Fibroblast of gingiva (primary cell): ENCODE data around the gene SCN9A.
"Not testable (repeated sequence)": the region's sequence is repeated elsewhere in the genome, so short reads cannot be mapped to it uniquely, and the experiment has no call there.

Experiments
- DNase-seq: peaks from one replicate; pipeline ENCODE4 v3.0.0-alpha.2; 2011; ENCODE audit warnings: low read depth

Gene SCN9A

GRCh38 chr2:166240387-166241313 is 135.1 kb downstream of the SCN9A start:
- no peak for DNase-seq

DNA sequence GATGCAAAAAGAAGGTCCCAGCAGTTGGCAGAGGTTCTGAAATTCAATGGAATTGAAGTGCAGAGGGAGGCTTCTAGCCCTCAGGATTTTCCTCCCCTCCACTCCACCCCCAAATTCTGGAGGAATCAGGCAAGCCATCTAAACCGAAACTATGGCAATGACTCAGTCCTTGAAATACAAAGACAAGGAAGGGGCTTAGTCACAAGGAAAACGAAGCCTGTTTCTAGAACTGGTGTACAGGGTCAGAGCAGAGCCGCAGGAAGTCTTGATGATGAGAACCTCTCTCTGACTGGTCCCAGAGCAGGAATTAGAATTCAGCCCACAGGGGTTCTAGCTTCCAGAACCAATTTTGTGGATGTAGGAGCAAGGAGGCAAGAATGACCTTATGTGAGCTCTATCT is 136.2 kb downstream of the SCN9A start:
- DNase-seq, result peak; percentile 72

DNA sequence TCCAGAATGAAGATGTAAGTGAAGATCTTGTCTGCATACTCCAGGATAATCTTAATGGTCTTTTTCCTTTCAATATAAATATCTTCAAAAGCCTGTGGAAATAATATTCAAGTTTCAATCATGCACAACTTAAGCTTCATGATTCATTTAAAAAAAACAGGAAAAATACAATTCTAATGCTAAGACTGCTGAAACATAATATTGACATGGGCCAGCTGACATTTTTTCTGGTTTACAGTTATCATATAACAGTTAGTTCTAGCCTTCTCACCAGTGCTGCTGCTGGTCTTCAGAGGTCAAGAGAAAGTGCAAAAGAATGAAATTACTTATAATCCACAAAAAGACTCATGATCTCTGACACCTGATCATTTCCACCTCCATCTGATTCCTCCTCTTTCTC is 137.6 kb downstream of the SCN9A start:
- peak; percentile 25 for DNase-seq

- DNase-seq, result peak; percentile 79
Measured at GRCh38 chr2:166234112-166234846, 141.5 kb downstream of the SCN9A start.

DNA sequence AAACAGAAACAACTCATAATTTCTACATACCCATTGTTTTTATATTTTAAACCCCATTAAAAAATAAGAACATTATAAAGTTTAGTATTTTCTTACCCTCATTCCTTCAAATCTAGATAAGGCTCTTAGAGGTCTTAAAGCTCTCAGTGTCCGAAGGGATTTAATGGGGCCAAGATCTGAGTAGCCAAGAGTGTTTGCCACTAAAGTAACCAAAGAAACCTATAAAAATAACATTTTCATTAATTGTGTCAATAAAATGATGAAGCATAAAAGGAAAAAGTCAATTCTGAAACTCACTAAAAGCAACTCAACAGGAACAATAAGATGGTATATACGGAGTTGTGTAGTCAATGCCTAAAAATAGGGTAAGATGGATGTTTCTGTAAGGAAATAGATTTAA is 142.5 kb downstream of the SCN9A start:
- no peak for DNase-seq

DNA sequence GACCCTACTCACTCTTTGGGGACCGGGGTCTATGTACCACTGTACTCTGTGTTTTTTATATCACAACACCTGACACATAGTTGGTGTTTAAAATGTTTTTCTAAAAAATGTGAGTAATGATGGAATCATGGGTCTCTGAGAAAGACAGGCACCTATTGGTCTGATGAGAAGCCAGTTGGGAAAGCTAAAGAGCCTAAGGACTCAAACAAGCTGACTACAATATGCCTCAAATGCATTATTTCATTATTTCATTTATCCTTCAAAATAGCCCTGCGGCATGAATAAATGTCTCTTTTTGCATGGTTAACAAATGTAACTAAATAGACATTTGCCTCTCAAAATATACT is 145.0 kb downstream of the SCN9A start:
- no peak for DNase-seq

DNA sequence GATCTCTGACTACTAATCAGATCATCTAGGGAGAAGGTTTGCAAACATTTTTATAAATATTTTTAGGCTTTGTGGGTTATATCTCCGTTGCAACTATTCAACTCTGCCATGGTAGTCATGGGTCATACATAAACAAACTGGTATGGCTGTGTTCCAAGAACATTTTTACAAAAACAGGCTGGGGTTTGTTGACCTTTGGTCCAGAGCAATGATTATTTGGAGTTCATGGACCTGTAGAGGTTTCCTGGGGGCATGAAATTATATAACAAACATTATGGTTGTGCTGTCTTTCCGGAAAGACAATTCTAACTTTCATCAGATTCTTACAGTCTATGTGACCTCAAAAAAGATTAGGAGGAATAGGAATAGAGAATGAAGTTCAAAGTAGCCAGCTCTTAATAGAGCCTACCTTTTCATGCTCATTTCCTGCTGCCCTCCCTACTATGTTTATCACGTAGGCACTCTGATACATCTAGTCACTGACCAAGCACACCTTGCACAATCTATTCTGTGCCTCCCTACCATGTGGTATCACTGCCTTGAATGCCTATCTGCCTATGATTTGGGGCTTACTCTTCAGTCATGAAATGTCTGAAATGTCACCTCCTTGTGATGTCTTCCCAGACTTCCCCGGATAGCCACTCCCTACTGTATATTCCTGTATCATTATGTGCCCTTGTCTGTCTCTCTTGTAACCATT is 145.6 kb downstream of the SCN9A start:
- DNase-seq, result peak; percentile 81

DNA sequence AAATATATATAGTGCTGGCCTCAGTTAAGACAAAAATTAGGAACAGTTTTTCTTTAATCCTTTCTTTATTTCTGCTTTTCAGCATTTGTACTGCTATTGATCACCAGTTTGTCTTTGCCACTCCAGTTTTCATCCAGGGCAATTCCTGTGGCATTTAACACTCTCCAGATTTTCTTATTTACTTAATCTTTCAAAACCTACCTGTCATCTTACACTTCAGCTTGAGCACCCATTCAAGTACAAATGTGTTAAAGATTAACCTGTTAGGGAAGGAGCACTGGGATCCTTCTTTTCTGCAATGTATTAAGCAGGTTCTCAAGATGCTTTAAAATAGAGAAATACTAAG is 146.1 kb downstream of the SCN9A start:
- DNase-seq, result no peak

DNA sequence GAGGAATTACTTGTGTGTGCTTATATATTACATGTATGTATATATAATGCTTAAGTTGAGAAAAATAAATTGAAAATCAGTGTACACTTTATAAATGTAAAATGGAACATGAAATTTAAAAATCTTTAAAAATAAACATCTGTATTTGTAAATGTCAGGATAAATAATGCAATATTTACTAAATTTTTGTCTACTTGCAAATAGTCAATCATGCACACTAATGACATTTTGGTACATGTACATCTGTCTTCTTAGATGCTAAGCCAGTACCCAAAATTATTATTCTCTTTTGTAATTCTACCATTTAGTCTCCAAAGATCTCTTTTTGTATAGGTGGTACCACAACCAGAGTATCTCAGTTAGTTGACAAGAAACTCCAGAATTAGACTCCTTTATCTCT is 151.5 kb downstream of the SCN9A start:
- DNase-seq, result no peak

DNA sequence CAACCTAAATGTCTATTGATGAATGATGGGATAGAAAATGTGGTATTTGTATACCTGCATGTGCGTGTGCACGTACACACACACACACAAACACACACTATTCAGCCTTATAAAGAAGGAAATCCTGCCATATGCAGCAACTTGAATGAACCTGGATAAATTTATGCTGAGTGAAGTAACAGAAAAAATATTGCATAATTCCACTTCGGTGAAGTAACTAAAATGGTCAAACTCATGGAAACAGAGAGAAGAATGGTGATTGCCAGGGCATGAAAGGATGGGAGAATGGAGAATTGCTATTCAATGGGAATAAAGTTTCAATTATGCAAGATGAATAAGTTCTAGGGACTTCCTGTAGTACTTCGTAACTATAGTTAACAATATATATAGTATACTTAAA is 152.4 kb downstream of the SCN9A start:
- DNase-seq, result no peak

- no peak for DNase-seq
Measured at GRCh38 chr2:166211079-166211478, 164.7 kb downstream of the SCN9A start.

- not testable (repeated sequence) for DNase-seq
Measured at GRCh38 chr2:166209944-166210343, 165.8 kb downstream of the SCN9A start.

- DNase-seq, result not testable (repeated sequence)
Measured at GRCh38 chr2:166209367-166209766, 166.4 kb downstream of the SCN9A start.

DNA sequence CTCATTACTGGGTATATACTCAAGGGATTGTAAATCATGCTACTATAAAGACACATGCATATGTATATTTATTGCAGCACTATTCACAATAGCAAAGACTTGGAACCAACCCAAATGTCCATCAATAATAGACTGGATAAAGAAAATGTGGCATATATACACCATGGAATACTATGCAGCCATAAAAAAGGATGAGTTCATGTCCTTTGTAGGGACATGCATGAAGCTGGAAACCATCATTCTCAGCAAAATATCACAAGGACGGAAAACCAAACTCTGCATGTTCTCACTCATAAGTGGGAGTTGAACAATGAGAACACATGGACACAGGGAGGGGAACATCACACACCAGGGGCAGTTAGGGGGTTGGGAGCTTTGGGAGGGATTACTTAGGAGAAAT is 169.6 kb downstream of the SCN9A start:
- not testable (repeated sequence) for DNase-seq

GRCh38 chr2:166202778-166203177 is 173.0 kb downstream of the SCN9A start:
- no peak for DNase-seq

GRCh38 chr2:166197446-166197845 is 178.3 kb downstream of the SCN9A start:
- peak; percentile 5 for DNase-seq

GRCh38 chr2:166193407-166193806 is 182.3 kb downstream of the SCN9A start:
- no peak for DNase-seq

DNA sequence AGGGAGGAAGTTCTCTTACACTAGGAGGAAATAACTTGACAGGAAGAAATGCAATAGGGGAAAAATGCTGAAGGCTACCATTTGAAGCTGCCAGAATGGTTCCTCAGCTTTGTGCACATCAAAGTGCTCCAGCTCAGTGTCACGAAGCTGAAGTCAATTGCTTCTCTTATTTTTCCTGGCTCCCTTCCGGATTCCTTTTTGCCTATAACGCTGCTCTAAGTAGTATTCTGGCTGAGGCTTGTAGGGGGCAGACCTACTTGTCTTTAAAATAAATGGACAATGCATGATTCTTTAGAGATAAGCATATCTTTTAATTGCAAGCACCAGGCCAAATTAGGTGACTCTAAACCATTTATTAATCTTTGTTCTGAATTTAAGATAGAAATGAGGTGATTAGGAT is 187.7 kb downstream of the SCN9A start:
- DNase-seq, result no peak

- no peak for DNase-seq
Measured at GRCh38 chr2:166184789-166185188, 191.0 kb downstream of the SCN9A start.

- no peak for DNase-seq
Measured at GRCh38 chr2:166181813-166182154, 194.0 kb downstream of the SCN9A start.

GRCh38 chr2:166180951-166181812 is 194.6 kb downstream of the SCN9A start:
- peak; percentile 42 for DNase-seq

DNA sequence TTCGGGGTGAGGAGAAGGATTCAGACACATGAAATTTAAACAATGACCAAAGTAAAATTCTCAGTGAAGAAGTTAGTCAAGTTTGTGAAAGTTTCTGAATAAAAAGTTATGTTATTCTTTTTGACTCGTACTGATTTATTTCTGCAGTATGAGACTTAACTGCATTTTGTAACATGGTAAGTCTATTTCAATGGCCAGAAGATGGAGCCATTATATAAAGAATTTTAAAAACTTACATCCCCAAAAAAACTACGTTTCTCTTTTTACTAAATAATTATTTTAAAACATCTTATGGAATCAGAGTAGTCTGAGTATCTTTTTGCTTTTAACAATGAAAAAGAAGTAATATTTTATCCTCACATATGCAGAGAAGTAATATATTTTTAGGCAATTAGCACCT is 196.5 kb downstream of the SCN9A start:
- peak; percentile 29 for DNase-seq
